DND-41 (cell line): ENCODE data around the gene ELF4.

Experiments used
- ATAC-seq: fragments of 200-7000 bp; cut with Tn5 transposase; 3 replicates; pipeline ENCODE4 v1.9.1; 2021; ENCODE audit warnings: low read depth; ENCODE audit not compliant: insufficient read depth
- DNase-seq: peaks from one replicate; pipeline ENCODE4 v3.0.0-alpha.2; 2020
- H2AFZ ChIP-seq: 2 replicates; pipeline ENCODE4 v1.6.0; 2012; ENCODE audit warnings: low read depth, low read length
- H3K27ac ChIP-seq: 2 replicates; pipeline ENCODE4 v1.5.1; 2012; ENCODE audit warnings: low read length, inconsistent platforms
- H3K27me3 ChIP-seq: fragments of 200-600 bp; sonication (generic); 2 replicates; pipeline ENCODE4 v1.6.0; 2012; ENCODE audit warnings: low read length, mild to moderate bottlenecking, inconsistent platforms; ENCODE audit not compliant: insufficient read depth, poor library complexity
- H3K36me3 ChIP-seq: 2 replicates; pipeline ENCODE4 v1.5.1; 2012; ENCODE audit warnings: low read length, inconsistent platforms; ENCODE audit not compliant: insufficient read depth
- H3K4me1 ChIP-seq: 2 replicates; pipeline ENCODE4 v1.5.1; 2012; ENCODE audit warnings: mild to moderate bottlenecking, low read length; ENCODE audit not compliant: insufficient read depth
- H3K4me2 ChIP-seq: 2 replicates; pipeline ENCODE4 v1.6.0; 2012; ENCODE audit warnings: mild to moderate bottlenecking, moderate library complexity, low read length, inconsistent platforms; ENCODE audit not compliant: insufficient read depth
- H3K4me3 ChIP-seq, 2 experiments: fragments of 200-600 bp in 1 of 2; shearing (Covaris generic) in 1 of 2; 2 replicates each; pipeline ENCODE4 v1.5.1; 2012 to 2016; ENCODE audit warnings: inconsistent platforms in 2 of 2, low read length in 2 of 2, mild to moderate bottlenecking in 2 of 2, low read depth in 1 of 2, moderate library complexity in 1 of 2
- H3K79me2 ChIP-seq: 2 replicates; pipeline ENCODE4 v1.6.0; 2012; ENCODE audit warnings: low read length, inconsistent platforms; ENCODE audit not compliant: insufficient read depth
- H3K9ac ChIP-seq: 2 replicates; pipeline ENCODE4 v1.6.0; 2012; ENCODE audit warnings: low read depth, mild to moderate bottlenecking, inconsistent platforms, low read length, moderate library complexity
- H3K9me3 ChIP-seq: 2 replicates; pipeline ENCODE4 v1.5.1; 2012; ENCODE audit warnings: low read length, moderate library complexity, mild to moderate bottlenecking, inconsistent platforms; ENCODE audit not compliant: insufficient read depth, severe bottlenecking
- H4K20me1 ChIP-seq: 2 replicates; pipeline ENCODE4 v1.6.0; 2012; ENCODE audit warnings: low read length; ENCODE audit not compliant: insufficient read depth
- EZH2 ChIP-seq: IDR thresholded peaks from 3 replicates; pipeline ENCODE4 v1.6.1; 2012; ENCODE audit warnings: borderline replicate concordance, low read depth, mild to moderate bottlenecking, moderate library complexity, low read length, inconsistent platforms; ENCODE audit not compliant: severe bottlenecking
- TF ChIP-seq, protein P1 (sequence below): IDR thresholded peaks from 2 replicates; pipeline ENCODE4 v1.5.1; 2012; ENCODE audit warnings: borderline replicate concordance, low read length, moderate library complexity, mild to moderate bottlenecking; ENCODE audit not compliant: poor library complexity, severe bottlenecking; ENCODE audit errors: extremely low read depth

ELF4 gene

GRCh38 chrX:130098210-130098552 lies 12.1 kb downstream of the ELF4 start:
- 0 out of 3 replicates have a peak, but pooled peaks have one; percentile 2 for ATAC-seq

DNA sequence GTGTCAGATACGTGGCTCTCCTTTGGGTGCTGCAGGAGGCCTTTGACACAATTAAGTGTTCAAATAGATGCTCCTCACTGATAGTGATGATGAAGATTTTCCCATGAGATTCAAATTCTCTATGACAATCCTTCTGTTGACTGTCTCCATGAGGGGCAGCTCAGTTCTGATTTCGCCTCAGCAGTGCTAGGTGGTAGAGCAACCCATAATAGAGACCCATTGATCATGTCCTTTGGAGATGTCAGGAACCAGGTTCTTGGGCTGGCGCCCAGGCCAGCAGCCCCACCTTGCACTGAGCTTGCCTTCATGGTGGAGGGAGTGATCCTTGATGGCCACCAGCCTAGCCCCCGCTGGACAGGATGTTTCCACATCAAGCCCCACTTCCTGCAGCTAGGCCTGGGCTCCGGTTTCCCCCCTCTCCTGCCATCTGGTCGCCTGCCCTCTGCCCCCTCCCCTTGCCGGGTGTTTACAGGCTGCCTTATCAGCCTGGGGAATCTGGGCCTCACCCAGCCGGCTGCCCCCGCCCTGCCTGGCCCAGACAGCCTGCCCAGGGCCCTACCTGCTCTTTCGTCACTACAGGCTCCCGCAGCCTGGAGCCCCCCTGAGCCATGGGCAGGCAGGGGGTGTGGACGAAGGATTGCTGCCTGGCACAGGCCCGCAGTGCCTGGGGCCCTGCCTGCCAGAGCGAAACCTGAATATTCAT lies 12.6 kb downstream of the ELF4 start:
- TF ChIP-seq, protein P1, sequence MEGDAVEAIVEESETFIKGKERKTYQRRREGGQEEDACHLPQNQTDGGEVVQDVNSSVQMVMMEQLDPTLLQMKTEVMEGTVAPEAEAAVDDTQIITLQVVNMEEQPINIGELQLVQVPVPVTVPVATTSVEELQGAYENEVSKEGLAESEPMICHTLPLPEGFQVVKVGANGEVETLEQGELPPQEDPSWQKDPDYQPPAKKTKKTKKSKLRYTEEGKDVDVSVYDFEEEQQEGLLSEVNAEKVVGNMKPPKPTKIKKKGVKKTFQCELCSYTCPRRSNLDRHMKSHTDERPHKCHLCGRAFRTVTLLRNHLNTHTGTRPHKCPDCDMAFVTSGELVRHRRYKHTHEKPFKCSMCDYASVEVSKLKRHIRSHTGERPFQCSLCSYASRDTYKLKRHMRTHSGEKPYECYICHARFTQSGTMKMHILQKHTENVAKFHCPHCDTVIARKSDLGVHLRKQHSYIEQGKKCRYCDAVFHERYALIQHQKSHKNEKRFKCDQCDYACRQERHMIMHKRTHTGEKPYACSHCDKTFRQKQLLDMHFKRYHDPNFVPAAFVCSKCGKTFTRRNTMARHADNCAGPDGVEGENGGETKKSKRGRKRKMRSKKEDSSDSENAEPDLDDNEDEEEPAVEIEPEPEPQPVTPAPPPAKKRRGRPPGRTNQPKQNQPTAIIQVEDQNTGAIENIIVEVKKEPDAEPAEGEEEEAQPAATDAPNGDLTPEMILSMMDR, result no peak
- no peak for TF ChIP-seq EZH2
- Histone ChIP-seq H4K20me1 (peaks cover under 1% of the 10 kb centered on the region; the same call in 1 of the 2 replicates), H3K27me3 (no peaks in the 10 kb centered on the region), H3K4me2 (no peak overlapping the region), H2AFZ (no peak overlapping the region), H3K9ac (no peak overlapping the region), H3K79me2 (peaks cover 14% of the 10 kb centered on the region; the same call in 1 of the 2 replicates), H3K36me3 (no peaks in the 10 kb centered on the region), H3K27ac (no peak overlapping the region), H3K4me3 (no peak overlapping the region), H3K9me3 (no peaks in the 10 kb centered on the region), H3K4me1 (peaks cover 10% of the 10 kb centered on the region)
- ATAC-seq (peak; percentile 76), DNase-seq (peak; percentile 55)

More at GRCh38 chrX:130098210-130098552, 12.1 kb downstream of the ELF4 start:
- H3K27ac ChIP-seq, result no peak overlapping the region
- H3K4me3 ChIP-seq, result no peak overlapping the region
- H3K79me2 ChIP-seq, result peaks cover 14% of the 10 kb centered on the region; the same call in 1 of the 2 replicates
- H3K4me1 ChIP-seq, result peaks cover 8% of the 10 kb centered on the region
- H4K20me1 ChIP-seq, result no peaks in the 10 kb centered on the region
- TF ChIP-seq, protein P1, result no peak
- TF ChIP-seq EZH2, result no peak
- no peaks in the 10 kb centered on the region for H3K27me3 ChIP-seq
- H3K9me3 ChIP-seq, result no peaks in the 10 kb centered on the region
- no peak overlapping the region for H2AFZ ChIP-seq
- H3K36me3 ChIP-seq, result no peaks in the 10 kb centered on the region
- H3K9ac ChIP-seq, result no peak overlapping the region
- H3K4me2 ChIP-seq, result no peak overlapping the region
- no peak for DNase-seq

GRCh38 chrX:130095249-130096030 lies 14.9 kb downstream of the ELF4 start:
- no peak overlapping the region for H3K4me2 ChIP-seq
- H3K27me3 ChIP-seq, result no peaks in the 10 kb centered on the region
- H4K20me1 ChIP-seq, result peaks cover 4% of the 10 kb centered on the region; the same call in 1 of the 2 replicates
- no peak overlapping the region for H3K9ac ChIP-seq
- no peak overlapping the region for H2AFZ ChIP-seq
- no peak for DNase-seq
- H3K27ac ChIP-seq, result no peak overlapping the region
- no peaks in the 10 kb centered on the region for H3K9me3 ChIP-seq
- H3K36me3 ChIP-seq, result no peaks in the 10 kb centered on the region
- peaks cover 24% of the 10 kb centered on the region for H3K4me1 ChIP-seq
- ATAC-seq, result no peak
- no peak overlapping the region for H3K4me3 ChIP-seq
- TF ChIP-seq, protein P1, result no peak
- TF ChIP-seq EZH2, result no peak
- peaks cover 18% of the 10 kb centered on the region; the same call in 1 of the 2 replicates for H3K79me2 ChIP-seq
